Calu3 (cell line): Measurements from ENCODE around the gene USP24. TPM values are rescaled to one million over a fixed set of nuclear protein-coding genes. Genes with fewer than 3 reads are reported as not detected.
A peak's percentile ranks its signal among the peaks of the same experiment; 100 is the strongest.

Source experiments
- BruUV-seq: library from RNA; stranded (reverse); fragments of 400-500 nt; replicated peaks from 2 replicates; lab custom pipeline; 2021; lab: Mats Ljungman, UMichigan
- CTCF ChIA-PET: fragments of 300-600 bp; sonication (Branson Sonifier 250); formaldehyde crosslinking; loops from one replicate; lab custom pipeline; 2022; ENCODE audit warnings: antibody characterized with exemption; lab: Charles Lee
- DNase-seq: peaks from one replicate; pipeline ENCODE4 v3.0.0; 2022
- H3K27ac Mint-ChIP-seq: one replicate; pipeline ENCODE4 v1.8.0; 2022; ENCODE audit warnings: mixed read lengths; ENCODE audit not compliant: unreplicated experiment
- H3K27me3 Mint-ChIP-seq: one replicate; pipeline ENCODE4 v1.8.0; 2022; ENCODE audit warnings: mixed read lengths; ENCODE audit not compliant: unreplicated experiment
- H3K36me3 Mint-ChIP-seq: one replicate; pipeline ENCODE4 v1.8.0; 2022; ENCODE audit warnings: mild to moderate bottlenecking, moderate library complexity, mixed read lengths; ENCODE audit not compliant: insufficient read depth, unreplicated experiment
- H3K4me1 Mint-ChIP-seq: one replicate; pipeline ENCODE4 v1.8.0; 2022; ENCODE audit warnings: mild to moderate bottlenecking, low read depth, mixed read lengths; ENCODE audit not compliant: unreplicated experiment
- H3K4me3 Mint-ChIP-seq: one replicate; pipeline ENCODE4 v1.8.0; 2022; ENCODE audit warnings: mild to moderate bottlenecking, low read depth, moderate library complexity, mixed read lengths; ENCODE audit not compliant: unreplicated experiment
- H3K9me3 Mint-ChIP-seq: one replicate; pipeline ENCODE4 v1.8.0; 2022; ENCODE audit warnings: low read depth, mixed read lengths; ENCODE audit not compliant: unreplicated experiment
- intact Hi-C: fragments of 100-400 bp; cut with micrococcal nuclease; formaldehyde crosslinking; loops from one replicate; pipeline ENCODE4 v1.10.0; 2022; ENCODE audit not compliant: unreplicated experiment
- total RNA-seq: library from RNA; stranded (reverse); gene quantifications from 2 replicates; pipeline ENCODE4 v1.2.3, GENCODE V29; 2022
- TF ChIP-seq, protein P1 (sequence below): fragments of 200-600 bp; IDR thresholded peaks from one replicate; pipeline ENCODE4 v1.8.0; 2022; ENCODE audit warnings: antibody characterized with exemption; ENCODE audit not compliant: unreplicated experiment

USP24 gene
- total RNA-seq, 1 experiment from 2014 or later: 45.3 TPM

GRCh38 chr1:55146781-55147180, 68.4 kb downstream of the USP24 start:
- CTCF ChIA-PET: no interaction called here
- intact Hi-C loops: loop anchor here (2.0 to 10.0 kb wide), 3 partner anchors 18 to 1438 kb away; no protein-coding TSS in a partner anchor
- no peak for DNase-seq
- Mint-ChIP-seq H3K9me3 (no peaks in the 10 kb centered on the region), H3K4me1 (no peaks in the 10 kb centered on the region), H3K27me3 (no peaks in the 10 kb centered on the region), H3K27ac (no peak overlapping the region), H3K36me3 (peaks cover 14% of the 10 kb centered on the region), H3K4me3 (no peak overlapping the region)
- TF ChIP-seq, protein P1, sequence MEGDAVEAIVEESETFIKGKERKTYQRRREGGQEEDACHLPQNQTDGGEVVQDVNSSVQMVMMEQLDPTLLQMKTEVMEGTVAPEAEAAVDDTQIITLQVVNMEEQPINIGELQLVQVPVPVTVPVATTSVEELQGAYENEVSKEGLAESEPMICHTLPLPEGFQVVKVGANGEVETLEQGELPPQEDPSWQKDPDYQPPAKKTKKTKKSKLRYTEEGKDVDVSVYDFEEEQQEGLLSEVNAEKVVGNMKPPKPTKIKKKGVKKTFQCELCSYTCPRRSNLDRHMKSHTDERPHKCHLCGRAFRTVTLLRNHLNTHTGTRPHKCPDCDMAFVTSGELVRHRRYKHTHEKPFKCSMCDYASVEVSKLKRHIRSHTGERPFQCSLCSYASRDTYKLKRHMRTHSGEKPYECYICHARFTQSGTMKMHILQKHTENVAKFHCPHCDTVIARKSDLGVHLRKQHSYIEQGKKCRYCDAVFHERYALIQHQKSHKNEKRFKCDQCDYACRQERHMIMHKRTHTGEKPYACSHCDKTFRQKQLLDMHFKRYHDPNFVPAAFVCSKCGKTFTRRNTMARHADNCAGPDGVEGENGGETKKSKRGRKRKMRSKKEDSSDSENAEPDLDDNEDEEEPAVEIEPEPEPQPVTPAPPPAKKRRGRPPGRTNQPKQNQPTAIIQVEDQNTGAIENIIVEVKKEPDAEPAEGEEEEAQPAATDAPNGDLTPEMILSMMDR: no peak
- no TSS peak for BruUV-seq

- Mint-ChIP-seq H3K36me3 (peaks cover 16% of the 10 kb centered on the region), H3K4me3 (no peak overlapping the region), H3K4me1 (no peaks in the 10 kb centered on the region), H3K27me3 (no peaks in the 10 kb centered on the region), H3K27ac (no peak overlapping the region), H3K9me3 (no peaks in the 10 kb centered on the region)
- no TSS peak for BruUV-seq
- intact Hi-C loops: loop anchor here (10.0 kb wide), 2 partner anchors 750 to 1440 kb away; no protein-coding TSS in a partner anchor
- CTCF ChIA-PET: no interaction called here
- TF ChIP-seq, protein P1: no peak
- DNase-seq: no peak
Measured at GRCh38 chr1:55144886-55145285, 70.3 kb downstream of the USP24 start.

GRCh38 chr1:55143684-55144083, 71.5 kb downstream of the USP24 start:
- DNase-seq: peak; percentile 11
- TF ChIP-seq, protein P1: no peak
- Mint-ChIP-seq H3K9me3 (no peaks in the 10 kb centered on the region), H3K4me3 (no peak overlapping the region), H3K27ac (no peak overlapping the region), H3K36me3 (peaks cover 16% of the 10 kb centered on the region), H3K27me3 (no peaks in the 10 kb centered on the region), H3K4me1 (no peaks in the 10 kb centered on the region)
- intact Hi-C loops: loop anchor here (2.0 to 10.0 kb wide), 3 partner anchors 69 to 1441 kb away; no protein-coding TSS in a partner anchor
- CTCF ChIA-PET: interaction anchor here (0.7 to 1.1 kb wide), 4 partner anchors 9 to 189 kb away, joined by 3 to 7 read pairs (median 4); no protein-coding TSS in a partner anchor
- BruUV-seq: no TSS peak

DNA sequence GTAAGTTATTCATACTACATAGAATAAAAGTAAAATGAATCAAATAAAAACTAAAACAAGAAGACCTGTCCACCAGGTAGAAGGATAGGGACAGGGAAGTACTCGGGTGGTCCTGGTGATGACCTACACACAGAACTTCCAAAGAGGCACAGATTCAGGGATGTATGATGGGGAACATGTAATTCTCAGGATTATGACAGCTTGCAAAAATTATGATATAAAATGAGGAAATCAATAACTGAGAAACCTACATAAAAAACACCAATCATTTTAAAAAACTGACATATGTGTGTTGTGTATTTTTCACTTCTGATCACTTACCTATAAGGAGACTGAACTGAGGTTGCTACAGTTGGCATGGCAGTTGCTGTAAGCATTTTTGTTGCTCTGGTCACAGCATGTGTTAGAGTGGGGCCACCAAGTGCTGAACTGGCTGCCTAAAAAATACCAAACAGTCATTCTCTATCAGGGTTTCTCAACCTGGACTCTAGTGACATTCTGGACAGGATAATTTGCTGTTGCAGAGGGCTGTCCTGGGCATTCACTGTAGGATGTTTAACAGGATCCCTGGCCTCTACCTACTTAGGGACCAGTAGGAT, 73.8 kb downstream of the USP24 start:
- CTCF ChIA-PET: no interaction called here
- no TSS peak for BruUV-seq
- no peaks in the 10 kb centered on the region for H3K4me1 Mint-ChIP-seq
- DNase-seq: no peak
- H3K27me3 Mint-ChIP-seq: no peaks in the 10 kb centered on the region
- intact Hi-C loops: loop anchor here (10.0 kb wide), 2 partner anchors 753 to 1443 kb away; no protein-coding TSS in a partner anchor
- no peak overlapping the region for H3K4me3 Mint-ChIP-seq
- TF ChIP-seq, protein P1: no peak
- H3K36me3 Mint-ChIP-seq: peaks cover 16% of the 10 kb centered on the region
- no peaks in the 10 kb centered on the region for H3K9me3 Mint-ChIP-seq
- H3K27ac Mint-ChIP-seq: no peak overlapping the region
